22Rv1 (cell line): ENCODE data around the gene C1orf53.

Experiments
- CTCF ChIP-seq: fragments of 450-650 bp; IDR thresholded peaks from 2 replicates; pipeline ENCODE4 v1.5.1; 2017; ENCODE audit warnings: mild to moderate bottlenecking
- ZFX ChIP-seq: fragments of 450-650 bp; IDR thresholded peaks from 2 replicates; pipeline ENCODE4 v1.6.1; 2017; ENCODE audit warnings: antibody characterized with exemption, borderline replicate concordance

- TF ChIP-seq CTCF (no peak), ZFX (no peak)
Observed at GRCh38 chr1:197954718-197955418, 52.4 kb downstream of the C1orf53 start.
